GM19043 (cell line): ENCODE measurements around the gene GLYATL2.
A peak's percentile ranks its signal among the peaks of the same experiment; 100 is the strongest.

Source experiments
- ATAC-seq: cut with Tn5 transposase; IDR thresholded peaks from one replicate; pipeline ENCODE4 v1.9.1; 2021; ENCODE audit warnings: low read depth; ENCODE audit not compliant: unreplicated experiment

Gene GLYATL2

GRCh38 chr11:58801974-58802545 lies 42.4 kb downstream of the GLYATL2 start:
- ATAC-seq = no peak

- no peak for ATAC-seq
These were observed 43.2 kb downstream of the GLYATL2 start for GRCh38 chr11:58801302-58801701.

GRCh38 chr11:58796333-58796732 lies 48.2 kb downstream of the GLYATL2 start:
- no peak for ATAC-seq

GRCh38 chr11:58788355-58789023 lies 56.0 kb downstream of the GLYATL2 start:
- peak; percentile 94 for ATAC-seq

GRCh38 chr11:58787903-58788302 lies 56.6 kb downstream of the GLYATL2 start:
- ATAC-seq = no peak

- ATAC-seq = no peak
These were observed 57.8 kb downstream of the GLYATL2 start for GRCh38 chr11:58786693-58787092.

- ATAC-seq = no peak
These were observed 59.5 kb downstream of the GLYATL2 start for GRCh38 chr11:58784995-58785394.
